H9 (cell line): ENCODE data around the gene CDH23. TPM values are rescaled to one million over a fixed set of nuclear protein-coding genes. Genes with fewer than 3 reads are reported as not detected.

Source experiments
- DNase-seq: peaks from one replicate; pipeline ENCODE4 v3.0.0-alpha.2; 2017
- H2AFZ ChIP-seq: one replicate; pipeline ENCODE4 v1.6.1; 2013; ENCODE audit warnings: mild to moderate bottlenecking, low read length, control low read depth, moderate library complexity
- H2AK5ac ChIP-seq: 2 replicates; pipeline ENCODE4 v1.6.1; 2013; ENCODE audit warnings: low read length, control low read depth, mixed read lengths; ENCODE audit not compliant: insufficient read length
- H2BK120ac ChIP-seq: one replicate; pipeline ENCODE4 v1.6.1; 2013; ENCODE audit warnings: low read depth, mild to moderate bottlenecking, low read length, control low read depth, inconsistent platforms; ENCODE audit not compliant: poor library complexity, severe bottlenecking
- H2BK12ac ChIP-seq: 2 replicates; pipeline ENCODE4 v1.6.1; 2013; ENCODE audit warnings: low read length, control low read depth, mixed read lengths, low read depth; ENCODE audit not compliant: insufficient read length
- H2BK15ac ChIP-seq: 2 replicates; pipeline ENCODE4 v1.6.1; 2013; ENCODE audit warnings: low read depth, low read length, control low read depth
- H2BK20ac ChIP-seq: one replicate; pipeline ENCODE4 v1.6.1; 2013; ENCODE audit warnings: low read depth, mild to moderate bottlenecking, low read length, control low read depth, inconsistent platforms; ENCODE audit not compliant: poor library complexity, severe bottlenecking
- H2BK5ac ChIP-seq: 2 replicates; pipeline ENCODE4 v1.6.1; 2013; ENCODE audit warnings: low read length, control low read depth, mixed read lengths; ENCODE audit not compliant: insufficient read length
- H3K14ac ChIP-seq: 2 replicates; pipeline ENCODE4 v1.6.1; 2013; ENCODE audit warnings: low read length, control low read depth; ENCODE audit not compliant: insufficient read depth
- H3K18ac ChIP-seq: 2 replicates; pipeline ENCODE4 v1.6.1; 2013; ENCODE audit warnings: low read depth, mild to moderate bottlenecking, mixed read lengths, low read length, control low read depth; ENCODE audit not compliant: insufficient read length
- H3K23ac ChIP-seq: 2 replicates; pipeline ENCODE4 v1.6.1; 2013; ENCODE audit warnings: low read length, control low read depth, mixed read lengths, low read depth; ENCODE audit not compliant: insufficient read length
- H3K23me2 ChIP-seq: 2 replicates; pipeline ENCODE4 v1.6.1; 2013; ENCODE audit warnings: low read depth, mild to moderate bottlenecking, mixed read lengths, low read length, control low read depth; ENCODE audit not compliant: insufficient read length, poor library complexity, severe bottlenecking
- H3K27ac ChIP-seq: 2 replicates; pipeline ENCODE4 v1.5.1; 2013; ENCODE audit warnings: low read length, control low read depth, mixed read lengths, low read depth; ENCODE audit not compliant: insufficient read length
- H3K27me3 ChIP-seq: 2 replicates; pipeline ENCODE4 v1.6.1; 2013; ENCODE audit warnings: low read length, control low read depth, inconsistent platforms; ENCODE audit not compliant: insufficient read depth
- H3K4ac ChIP-seq: 2 replicates; pipeline ENCODE4 v1.6.1; 2013; ENCODE audit warnings: low read depth, mild to moderate bottlenecking, control low read depth, inconsistent platforms, low read length, moderate library complexity
- H3K4me1 ChIP-seq: 2 replicates; pipeline ENCODE4 v1.6.1; 2013; ENCODE audit warnings: low read length, control low read depth, inconsistent platforms; ENCODE audit not compliant: insufficient read depth
- H3K4me2 ChIP-seq: 2 replicates; pipeline ENCODE4 v1.6.1; 2013; ENCODE audit warnings: low read length, control low read depth, mixed read lengths; ENCODE audit not compliant: insufficient read length, insufficient read depth
- H3K56ac ChIP-seq: 2 replicates; pipeline ENCODE4 v1.6.1; 2013; ENCODE audit warnings: low read depth, mild to moderate bottlenecking, mixed read lengths, low read length, control low read depth; ENCODE audit not compliant: insufficient read length
- H3K79me1 ChIP-seq: 2 replicates; pipeline ENCODE4 v1.6.1; 2013; ENCODE audit warnings: low read depth, mild to moderate bottlenecking, moderate library complexity, low read length, control low read depth, inconsistent platforms; ENCODE audit not compliant: insufficient read depth, poor library complexity, severe bottlenecking
- H3K79me2 ChIP-seq: 2 replicates; pipeline ENCODE4 v1.6.1; 2013; ENCODE audit warnings: low read length, control low read depth, inconsistent platforms; ENCODE audit not compliant: insufficient read depth
- H3K9ac ChIP-seq: 2 replicates; pipeline ENCODE4 v1.6.1; 2013; ENCODE audit warnings: low read length, control low read depth, mixed read lengths; ENCODE audit not compliant: insufficient read length; ENCODE audit errors: extremely low read depth
- H3K9me3 ChIP-seq: one replicate; pipeline ENCODE4 v1.6.1; 2013; ENCODE audit warnings: low read depth, low read length, inconsistent platforms; ENCODE audit not compliant: control insufficient read depth
- H3T11ph ChIP-seq: one replicate; pipeline ENCODE4 v1.6.1; 2013; ENCODE audit warnings: mild to moderate bottlenecking, low read length, control low read depth, inconsistent platforms
- H4K20me1 ChIP-seq: one replicate; pipeline ENCODE4 v1.6.1; 2013; ENCODE audit not compliant: control insufficient read depth, insufficient read length, insufficient read depth
- H4K5ac ChIP-seq: 2 replicates; pipeline ENCODE4 v1.6.1; 2013; ENCODE audit warnings: low read depth, mild to moderate bottlenecking, mixed read lengths, low read length, control low read depth; ENCODE audit not compliant: insufficient read length
- H4K8ac ChIP-seq: replicated peaks from 2 replicates; pipeline ENCODE4 v1.6.1; 2013; ENCODE audit warnings: low read length, control low read depth, mixed read lengths, low read depth; ENCODE audit not compliant: insufficient read length
- H4K91ac ChIP-seq: 2 replicates; pipeline ENCODE4 v1.6.1; 2013; ENCODE audit warnings: low read depth, mild to moderate bottlenecking, moderate library complexity, mixed read lengths, low read length, control low read depth; ENCODE audit not compliant: insufficient read length
- H3K27ac Mint-ChIP-seq, 3 experiments: 2 replicates in 2 of 3; 3 replicates in 1 of 3; pipeline ENCODE4 v1.8.0; 2020 to 2021; ENCODE audit warnings: mixed read lengths in 3 of 3, mild to moderate bottlenecking in 1 of 3, moderate library complexity in 1 of 3
- H3K27me3 Mint-ChIP-seq: 2 replicates; pipeline ENCODE4 v1.8.0; 2021; ENCODE audit warnings: low read depth, mild to moderate bottlenecking, moderate library complexity, mixed read lengths
- H3K36me3 Mint-ChIP-seq, 3 experiments: 2 replicates in 2 of 3; 3 replicates in 1 of 3; pipeline ENCODE4 v1.8.0; 2020 to 2021; ENCODE audit warnings: low read depth in 3 of 3, mixed read lengths in 3 of 3; ENCODE audit not compliant: insufficient read depth in 1 of 3
- H3K4me1 Mint-ChIP-seq, 2 experiments: 2 replicates each; pipeline ENCODE4 v1.8.0; 2020; ENCODE audit warnings: mixed read lengths in 2 of 2
- H3K4me3 Mint-ChIP-seq, 2 experiments: 2 replicates in 1 of 2; 3 replicates in 1 of 2; pipeline ENCODE4 v1.8.0; 2020 to 2021; ENCODE audit warnings: mild to moderate bottlenecking in 2 of 2, mixed read lengths in 2 of 2, moderate library complexity in 1 of 2
- H3K9me3 Mint-ChIP-seq, 2 experiments: 2 replicates in 1 of 2; 3 replicates in 1 of 2; pipeline ENCODE4 v1.8.0; 2020; ENCODE audit warnings: mild to moderate bottlenecking in 2 of 2, mixed read lengths in 2 of 2, moderate library complexity in 1 of 2
- WGBS: extraction: QIAGEN DNeasy Blood & Tissue Kit; methylation state at CpG from one replicate; pipeline ENCODE4 v1.1.7; 2013; ENCODE audit warnings: missing lambda C conversion rate, low lambda C conversion rate, mixed read lengths; ENCODE audit not compliant: insufficient read length; ENCODE audit errors: extremely low coverage; 5-methylcytosine and 5-hydroxymethylcytosine counted together
- total RNA-seq: library from RNA; stranded (reverse); gene quantifications from 2 replicates; pipeline ENCODE4 v1.2.1, GENCODE V29; 2021
- TF ChIP-seq, protein P1 (sequence below): fragments of 200-600 bp; sonication (generic); conservative IDR thresholded peaks from 3 replicates; pipeline ENCODE4 v1.8.0; 2021; ENCODE audit warnings: antibody characterized with exemption, mild to moderate bottlenecking

Gene CDH23
- total RNA-seq, 1 experiment from 2014 or later: 2.1 TPM

DNA sequence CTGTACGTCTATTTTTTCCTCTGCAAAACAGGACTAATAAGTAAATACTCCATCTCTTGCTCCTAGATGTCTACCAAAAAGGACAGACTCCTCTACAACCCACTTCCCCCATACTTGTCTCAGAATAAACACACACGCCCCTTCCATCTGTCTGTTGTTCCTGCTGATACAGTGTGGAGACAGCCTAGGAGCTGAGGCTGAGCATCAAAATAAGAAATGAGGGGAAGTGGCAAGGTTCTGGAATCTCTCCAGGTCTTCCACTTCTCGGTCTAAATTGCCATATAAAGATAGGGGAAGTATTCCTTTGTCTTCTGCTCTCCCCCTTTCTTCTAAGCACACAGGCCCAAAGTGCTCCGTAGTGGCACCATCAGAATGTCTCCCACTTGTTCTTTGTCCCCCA, 407.4 kb downstream of the CDH23 start:
- H2BK12ac ChIP-seq: no peak overlapping the region
- no peaks in the 10 kb centered on the region for H3K79me2 ChIP-seq
- no peaks in the 10 kb centered on the region for H3K9me3 Mint-ChIP-seq
- no peak overlapping the region for H3K27ac ChIP-seq
- H2BK120ac ChIP-seq: no peak overlapping the region
- H3K27me3 ChIP-seq: 0 out of 2 replicates have a peak, but pooled peaks cover 3% of the 10 kb centered on the region
- TF ChIP-seq, protein P1, sequence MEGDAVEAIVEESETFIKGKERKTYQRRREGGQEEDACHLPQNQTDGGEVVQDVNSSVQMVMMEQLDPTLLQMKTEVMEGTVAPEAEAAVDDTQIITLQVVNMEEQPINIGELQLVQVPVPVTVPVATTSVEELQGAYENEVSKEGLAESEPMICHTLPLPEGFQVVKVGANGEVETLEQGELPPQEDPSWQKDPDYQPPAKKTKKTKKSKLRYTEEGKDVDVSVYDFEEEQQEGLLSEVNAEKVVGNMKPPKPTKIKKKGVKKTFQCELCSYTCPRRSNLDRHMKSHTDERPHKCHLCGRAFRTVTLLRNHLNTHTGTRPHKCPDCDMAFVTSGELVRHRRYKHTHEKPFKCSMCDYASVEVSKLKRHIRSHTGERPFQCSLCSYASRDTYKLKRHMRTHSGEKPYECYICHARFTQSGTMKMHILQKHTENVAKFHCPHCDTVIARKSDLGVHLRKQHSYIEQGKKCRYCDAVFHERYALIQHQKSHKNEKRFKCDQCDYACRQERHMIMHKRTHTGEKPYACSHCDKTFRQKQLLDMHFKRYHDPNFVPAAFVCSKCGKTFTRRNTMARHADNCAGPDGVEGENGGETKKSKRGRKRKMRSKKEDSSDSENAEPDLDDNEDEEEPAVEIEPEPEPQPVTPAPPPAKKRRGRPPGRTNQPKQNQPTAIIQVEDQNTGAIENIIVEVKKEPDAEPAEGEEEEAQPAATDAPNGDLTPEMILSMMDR: no peak
- no peak overlapping the region for H3K27ac Mint-ChIP-seq
- H3K23ac ChIP-seq: no peak overlapping the region
- H3K79me1 ChIP-seq: no peaks in the 10 kb centered on the region
- no peak overlapping the region for H4K8ac ChIP-seq
- peaks cover 30% of the 10 kb centered on the region for H3K27me3 Mint-ChIP-seq
- H3K56ac ChIP-seq: no peak overlapping the region
- no peak overlapping the region for H2AFZ ChIP-seq
- H3K23me2 ChIP-seq: no peaks in the 10 kb centered on the region
- no peaks in the 10 kb centered on the region for H3K36me3 Mint-ChIP-seq
- H3K4me3 Mint-ChIP-seq: no peak overlapping the region
- no peak overlapping the region for H3K4ac ChIP-seq
- no peaks in the 10 kb centered on the region for H4K20me1 ChIP-seq
- H3K4me1 ChIP-seq: no peaks in the 10 kb centered on the region
- H2BK20ac ChIP-seq: no peak overlapping the region
- H3K18ac ChIP-seq: no peak overlapping the region
- no peak overlapping the region for H3T11ph ChIP-seq
- H2BK15ac ChIP-seq: no peak overlapping the region
- WGBS: no CpG with 5 or more reads among the region's 4 CpGs
- no peak overlapping the region for H3K14ac ChIP-seq
- no peaks in the 10 kb centered on the region for H3K9me3 ChIP-seq
- H3K4me2 ChIP-seq: no peak overlapping the region
- H2BK5ac ChIP-seq: no peak overlapping the region
- H3K4me1 Mint-ChIP-seq: peaks cover 4% of the 10 kb centered on the region in 2 experiments
- no peak overlapping the region for H3K9ac ChIP-seq
- H2AK5ac ChIP-seq: no peak overlapping the region
- DNase-seq: no peak
- no peak overlapping the region for H4K5ac ChIP-seq
- H4K91ac ChIP-seq: no peak overlapping the region
